Esophagus muscularis mucosa (tissue), 4 donors: ENCODE measurements around the gene CLCA2. TPM values are rescaled to one million over a fixed set of nuclear protein-coding genes. Genes with fewer than 3 reads are reported as not detected.

ENCODE experiments used
- DNase-seq: peaks from one replicate; pipeline ENCODE4 v3.0.0-alpha.2; 2017; ENCODE audit errors: extremely low spot score
- H3K27ac ChIP-seq, 4 donors: fragments of 200-600 bp; sonication (generic); replicated peaks in 1 of 4; 1 replicate in 3 of 4; 2 replicates in 1 of 4; pipeline ENCODE4 v1.5.1; 2016 to 2019; ENCODE audit warnings: mild to moderate bottlenecking in 1 of 4
- H3K27me3 ChIP-seq, 4 donors: fragments of 200-600 bp; sonication (generic); one replicate each; pipeline versions ENCODE4 v1.5.1 to v1.6.0; 2016 to 2019
- H3K36me3 ChIP-seq, 4 donors: fragments of 200-600 bp; sonication (generic); one replicate each; pipeline ENCODE4 v1.5.1; 2016 to 2019
- H3K4me1 ChIP-seq, 4 donors: fragments of 200-600 bp; sonication (generic); one replicate each; pipeline ENCODE4 v1.5.1; 2016 to 2019
- H3K4me3 ChIP-seq, 4 donors: fragments of 200-600 bp; sonication (generic); 1 replicate in 2 of 4; 2 replicates in 2 of 4; pipeline ENCODE4 v1.5.1; 2016 to 2019; ENCODE audit warnings: mild to moderate bottlenecking in 4 of 4, moderate library complexity in 1 of 4
- H3K9me3 ChIP-seq, 4 donors: fragments of 200-600 bp; sonication (generic); 1 replicate in 3 of 4; 2 replicates in 1 of 4; pipeline ENCODE4 v1.5.1; 2016 to 2019
- EP300 ChIP-seq: sonication (generic); formaldehyde crosslinking; IDR thresholded peaks from one replicate; pipeline ENCODE4 v1.6.1; 2017; ENCODE audit warnings: antibody characterized with exemption
- POLR2A ChIP-seq: fragments of 450-650 bp; IDR thresholded peaks from one replicate; pipeline ENCODE4 v1.6.1; 2017; ENCODE audit warnings: antibody characterized with exemption, moderate library complexity, mild to moderate bottlenecking, low read depth
- POLR2AphosphoS5 ChIP-seq, 2 donors: sonication (generic); formaldehyde crosslinking; IDR thresholded peaks; one replicate each; pipeline ENCODE4 v1.6.1; 2017; ENCODE audit warnings: antibody characterized with exemption in 2 of 2
- whole genome bisulfite sequencing: methylation state at CpG from one replicate; pipeline ENCODE4 v1.1.5; 2018; 5-methylcytosine and 5-hydroxymethylcytosine counted together
- intact Hi-C: fragments of 100-400 bp; cut with DNase I; formaldehyde crosslinking; loops from one replicate; pipeline ENCODE4 v1.15.1; 2023
- total RNA-seq, 4 donors: library from RNA; depleted of rRNA; stranded (reverse); fragments of >200 nt; gene quantifications; one replicate each; pipeline versions ENCODE4 v1.1.0 to v1.2.1, GENCODE V29; 2016
- TF ChIP-seq, protein P1 (sequence below), 3 experiments: fragments of 200-600 bp in 2 of 3; fragments of 450-650 bp in 1 of 3; sonication (generic) in 2 of 3; IDR thresholded peaks; one replicate each; pipeline ENCODE4 v1.5.1; 2017 to 2019; ENCODE audit warnings: antibody characterized with exemption in 3 of 3, mild to moderate bottlenecking in 2 of 3, moderate library complexity in 1 of 3

The CLCA2 gene
- total RNA-seq, result not detected

DNA sequence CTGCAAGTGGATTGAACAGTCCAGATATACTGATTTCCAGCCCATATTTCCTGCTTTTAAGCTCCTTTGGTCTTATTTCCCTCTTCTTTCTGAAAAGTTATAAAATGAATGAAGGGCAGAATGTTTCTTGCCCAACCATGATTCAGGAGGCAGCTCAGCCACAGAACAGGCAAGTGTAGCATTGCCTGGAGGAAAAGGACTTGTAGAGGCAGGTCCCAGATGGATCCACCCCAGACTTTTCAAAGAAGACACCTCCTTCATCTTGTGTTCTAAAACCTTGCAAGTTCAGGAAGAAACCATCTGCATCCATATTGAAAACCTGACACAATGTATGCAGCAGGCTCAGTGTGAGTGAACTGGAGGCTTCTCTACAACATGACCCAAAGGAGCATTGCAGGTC, at the start of gene CLCA2:
Gene CLCA2, plus strand, starts transcription at position 299 of the 400 bp plus-strand sequence. Its CDS starts 77 bp downstream, at position 376.
- TF ChIP-seq EP300, result no peak
- TF ChIP-seq POLR2A, result no peak
- TF ChIP-seq, protein P1, sequence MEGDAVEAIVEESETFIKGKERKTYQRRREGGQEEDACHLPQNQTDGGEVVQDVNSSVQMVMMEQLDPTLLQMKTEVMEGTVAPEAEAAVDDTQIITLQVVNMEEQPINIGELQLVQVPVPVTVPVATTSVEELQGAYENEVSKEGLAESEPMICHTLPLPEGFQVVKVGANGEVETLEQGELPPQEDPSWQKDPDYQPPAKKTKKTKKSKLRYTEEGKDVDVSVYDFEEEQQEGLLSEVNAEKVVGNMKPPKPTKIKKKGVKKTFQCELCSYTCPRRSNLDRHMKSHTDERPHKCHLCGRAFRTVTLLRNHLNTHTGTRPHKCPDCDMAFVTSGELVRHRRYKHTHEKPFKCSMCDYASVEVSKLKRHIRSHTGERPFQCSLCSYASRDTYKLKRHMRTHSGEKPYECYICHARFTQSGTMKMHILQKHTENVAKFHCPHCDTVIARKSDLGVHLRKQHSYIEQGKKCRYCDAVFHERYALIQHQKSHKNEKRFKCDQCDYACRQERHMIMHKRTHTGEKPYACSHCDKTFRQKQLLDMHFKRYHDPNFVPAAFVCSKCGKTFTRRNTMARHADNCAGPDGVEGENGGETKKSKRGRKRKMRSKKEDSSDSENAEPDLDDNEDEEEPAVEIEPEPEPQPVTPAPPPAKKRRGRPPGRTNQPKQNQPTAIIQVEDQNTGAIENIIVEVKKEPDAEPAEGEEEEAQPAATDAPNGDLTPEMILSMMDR (IDR thresholded peaks at IDR 0.05), result no peak
- no peak for TF ChIP-seq POLR2AphosphoS5 (IDR thresholded peaks at IDR 0.05)
- H3K36me3 ChIP-seq, result no peaks in the 10 kb centered on the region
- H3K4me3 ChIP-seq, result no peak within 1 kb of the TSS
- H3K27ac ChIP-seq, result no peak within 1 kb of the TSS
- no peaks in the 10 kb centered on the region for H3K9me3 ChIP-seq
- H3K4me1 ChIP-seq, result no peaks in the 10 kb centered on the region
- DNase-seq, result no peak
- H3K27me3 ChIP-seq, result no peaks in the 10 kb centered on the region
- intact Hi-C loops, result no loop called here

- Histone ChIP-seq H3K27ac (no peak overlapping the region), H3K27me3 (no peaks in the 10 kb centered on the region), H3K36me3 (peaks cover 0 to 21% (median 10%) of the 10 kb centered on the region in 4 donors), H3K4me1 (peaks cover 0 to 2% (median 0%) of the 10 kb centered on the region in 4 donors), H3K9me3 (no peaks in the 10 kb centered on the region), H3K4me3 (no peak overlapping the region)
- TF ChIP-seq EP300 (no peak), POLR2AphosphoS5 (IDR thresholded peaks at IDR 0.05) (no peak), POLR2A (no peak)
- TF ChIP-seq, protein P1 (IDR thresholded peaks at IDR 0.05), result no peak
- no peak for DNase-seq
- 100% methylated on average over 1 of the region's 1 CpG for WGBS
- intact Hi-C loops, result loop anchor here (10.0 kb wide), 1 partner anchor 709 kb away; no protein-coding TSS in a partner anchor
Observed at GRCh38 chr1:86375688-86376087, 48.3 kb upstream of the CLCA2 start.

DNA sequence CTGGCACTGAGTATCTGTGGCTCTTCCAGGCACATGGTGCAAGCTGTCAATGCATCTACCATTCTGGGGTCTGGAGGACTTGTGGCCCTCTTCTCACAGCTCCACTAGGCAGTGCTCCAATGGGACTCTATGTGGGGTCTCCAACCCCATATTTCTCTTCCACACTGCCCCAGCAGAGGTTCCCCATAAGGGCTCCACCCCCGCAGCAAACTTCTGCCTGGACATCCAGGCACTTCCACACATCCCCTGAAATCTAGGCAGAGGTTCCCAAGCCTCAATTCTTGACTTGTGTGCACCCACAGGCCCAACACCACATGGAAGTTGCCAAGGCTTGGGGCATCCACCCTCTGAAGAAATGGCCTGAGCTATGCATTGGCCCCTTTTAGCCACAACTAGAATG, 46.6 kb upstream of the CLCA2 start:
- H3K9me3 ChIP-seq, result no peaks in the 10 kb centered on the region
- no peak overlapping the region for H3K27ac ChIP-seq
- no peaks in the 10 kb centered on the region for H3K27me3 ChIP-seq
- H3K4me3 ChIP-seq, result no peak overlapping the region
- peaks cover 0 to 2% (median 0%) of the 10 kb centered on the region in 4 donors for H3K4me1 ChIP-seq
- no peak for DNase-seq
- 83% methylated on average over 1 of the region's 1 CpG for WGBS
- TF ChIP-seq POLR2A (no peak), EP300 (no peak), POLR2AphosphoS5 (IDR thresholded peaks at IDR 0.05) (no peak)
- TF ChIP-seq, protein P1 (IDR thresholded peaks at IDR 0.05), result no peak
- H3K36me3 ChIP-seq, result peaks cover 0 to 21% (median 10%) of the 10 kb centered on the region in 4 donors
- intact Hi-C loops, result loop anchor here (10.0 kb wide), 1 partner anchor 707 kb away; no protein-coding TSS in a partner anchor

- Histone ChIP-seq H3K27me3 (no peaks in the 10 kb centered on the region), H3K27ac (no peak overlapping the region), H3K9me3 (no peaks in the 10 kb centered on the region), H3K4me3 (no peak overlapping the region), H3K36me3 (peaks cover 0 to 20% (median 9%) of the 10 kb centered on the region in 4 donors), H3K4me1 (peaks cover 0 to 2% (median 0%) of the 10 kb centered on the region in 4 donors)
- TF ChIP-seq POLR2A (no peak), POLR2AphosphoS5 (IDR thresholded peaks at IDR 0.05) (no peak), EP300 (no peak)
- TF ChIP-seq, protein P1 (IDR thresholded peaks at IDR 0.05), result no peak
- 100% methylated on average over 1 of the region's 1 CpG for WGBS
- intact Hi-C loops, result loop anchor here (10.0 kb wide), 1 partner anchor 706 kb away; no protein-coding TSS in a partner anchor
- no peak for DNase-seq
Observed at GRCh38 chr1:86378813-86379212, 45.2 kb upstream of the CLCA2 start.

DNA sequence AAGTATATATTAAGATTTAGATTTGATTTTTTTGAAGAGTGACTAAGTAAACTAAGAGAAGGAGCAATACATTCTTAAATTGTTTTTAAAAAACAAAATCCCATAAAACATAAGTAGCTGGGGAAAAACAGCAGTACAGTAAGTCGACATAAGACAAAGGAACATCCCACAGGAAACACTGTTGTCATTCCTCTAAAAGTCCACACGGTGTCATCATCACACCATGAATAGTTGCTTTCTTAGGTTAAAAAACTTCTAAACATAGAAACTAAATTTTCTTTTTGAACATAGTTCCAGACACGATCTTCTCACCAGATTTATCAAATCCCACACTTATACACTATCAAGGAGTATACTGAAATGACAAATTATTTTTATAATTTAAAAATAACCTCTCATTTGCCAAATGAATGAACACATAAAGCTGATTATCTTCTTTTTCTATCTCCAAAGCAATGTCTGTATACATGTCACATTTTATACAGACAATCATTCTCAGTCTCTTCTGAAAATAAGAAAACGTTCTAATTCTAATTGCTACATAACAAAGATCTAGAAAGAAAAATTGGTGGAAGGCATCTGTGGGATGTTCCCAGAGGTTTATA, 43.6 kb upstream of the CLCA2 start:
- Histone ChIP-seq H3K4me1 (peaks cover 0 to 2% (median 0%) of the 10 kb centered on the region in 4 donors), H3K27ac (no peak overlapping the region), H3K27me3 (no peaks in the 10 kb centered on the region), H3K4me3 (peak overlapping the region in 2 of 4 donors; percentile 4 to 23), H3K36me3 (peaks cover 0 to 14% (median 3%) of the 10 kb centered on the region in 4 donors), H3K9me3 (no peaks in the 10 kb centered on the region)
- 4% methylated on average over 4 of the region's 4 CpGs for WGBS
- DNase-seq, result no peak
- TF ChIP-seq, protein P1 (IDR thresholded peaks at IDR 0.05), result peak; percentile 80 to 83 (median 83)
- TF ChIP-seq EP300, result no peak
- intact Hi-C loops, result no loop called here
